GM23248 (cell line): Measurements from ENCODE around the gene KNOP1. TPM values are rescaled to one million over a fixed set of nuclear protein-coding genes. Genes with fewer than 3 reads are reported as not detected.

Experiments
- DNase-seq: peaks from one replicate; pipeline ENCODE4 v3.0.0-alpha.2; 2015
- H2AFZ ChIP-seq: fragments of 200-600 bp; sonication (generic); 2 replicates; pipeline ENCODE4 v1.6.1; 2016; ENCODE audit warnings: antibody characterized with exemption
- H3F3A ChIP-seq: fragments of 200-600 bp; sonication (generic); 2 replicates; pipeline ENCODE4 v1.6.1; 2016; ENCODE audit warnings: mild to moderate bottlenecking, antibody characterized with exemption, mixed run types; ENCODE audit not compliant: insufficient read depth
- H3K27ac ChIP-seq: fragments of 200-600 bp; sonication (generic); 2 replicates; pipeline ENCODE4 v1.5.1; 2016; ENCODE audit warnings: mild to moderate bottlenecking
- H3K27me3 ChIP-seq: fragments of 200-600 bp; sonication (generic); replicated peaks from 2 replicates; pipeline ENCODE4 v1.6.1; 2016; ENCODE audit warnings: mild to moderate bottlenecking; ENCODE audit not compliant: insufficient read depth
- H3K36me3 ChIP-seq: fragments of 200-600 bp; sonication (generic); 2 replicates; pipeline ENCODE4 v1.6.1; 2016; ENCODE audit warnings: low read depth, mild to moderate bottlenecking
- H3K4me1 ChIP-seq: fragments of 200-600 bp; sonication (generic); 2 replicates; pipeline ENCODE4 v1.6.1; 2016; ENCODE audit warnings: mild to moderate bottlenecking; ENCODE audit not compliant: insufficient read depth
- H3K4me2 ChIP-seq: fragments of 200-600 bp; sonication (generic); one replicate; pipeline ENCODE4 v1.6.1; 2016; ENCODE audit warnings: mild to moderate bottlenecking; ENCODE audit not compliant: unreplicated experiment
- H3K4me3 ChIP-seq: fragments of 200-600 bp; sonication (generic); 2 replicates; pipeline ENCODE4 v1.5.1; 2016; ENCODE audit warnings: mild to moderate bottlenecking
- H3K79me2 ChIP-seq: fragments of 200-600 bp; sonication (generic); 2 replicates; pipeline ENCODE4 v1.6.1; 2016; ENCODE audit warnings: mild to moderate bottlenecking; ENCODE audit not compliant: insufficient read depth
- H3K9ac ChIP-seq: fragments of 200-600 bp; sonication (generic); 2 replicates; pipeline ENCODE4 v1.6.1; 2016; ENCODE audit warnings: mild to moderate bottlenecking
- H3K9me2 ChIP-seq: fragments of 200-600 bp; sonication (generic); 2 replicates; pipeline ENCODE4 v1.6.1; 2016; ENCODE audit warnings: mixed run types, mild to moderate bottlenecking, moderate library complexity; ENCODE audit not compliant: insufficient read depth
- H3K9me3 ChIP-seq: fragments of 200-600 bp; sonication (generic); one replicate; pipeline ENCODE4 v1.6.1; 2017; ENCODE audit warnings: low read depth
- H4K20me1 ChIP-seq: fragments of 200-600 bp; sonication (generic); 2 replicates; pipeline ENCODE4 v1.6.0; 2016; ENCODE audit not compliant: insufficient read depth
- EZH2 ChIP-seq: fragments of 200-600 bp; sonication (generic); IDR thresholded peaks from 2 replicates; pipeline ENCODE4 v1.6.1; 2018; ENCODE audit warnings: antibody characterized with exemption, mild to moderate bottlenecking; ENCODE audit not compliant: insufficient read depth, poor library complexity, severe bottlenecking
- EZH2phosphoT487 ChIP-seq: fragments of 200-600 bp; sonication (generic); IDR thresholded peaks from 2 replicates; pipeline ENCODE4 v1.6.1; 2018; ENCODE audit warnings: antibody characterized with exemption, moderate library complexity, mild to moderate bottlenecking, low read depth; ENCODE audit not compliant: insufficient read depth
- WGBS, 2 experiments: methylation state at CpG; one replicate each; pipeline ENCODE4 v1.1.6; 2015 to 2017; ENCODE audit warnings: low lambda C conversion rate in 2 of 2, low coverage in 1 of 2; ENCODE audit errors: missing lambda C conversion rate in 2 of 2; 5-methylcytosine and 5-hydroxymethylcytosine counted together
- in situ Hi-C: fragments of 300-500 bp; cut with MboI; formaldehyde crosslinking; loops from 2 replicates; pipeline ENCODE4 v1.15.0; 2020
- polyA plus RNA-seq: library from polyadenylated mRNA; unstranded; fragments of >200 nt; fragmentation: Nextera tagmentation; extraction: Ambion mirVana; gene quantifications from 2 replicates; pipeline ENCODE4 v1.2.1, GENCODE V29; 2016
- total RNA-seq: library from RNA; depleted of rRNA; stranded (reverse); fragments of >200 nt; shearing (Covaris generic); gene quantifications from 2 replicates; pipeline ENCODE4 v1.2.3, GENCODE V29; 2014

Gene KNOP1
- total and polyA plus RNA-seq, 2 experiments from 2014 or later, result 8.0 to 15.6 TPM

GRCh38 chr16:19664166-19664565, 53.9 kb downstream of the KNOP1 start:
- Histone ChIP-seq H3K9me2 (no peaks in the 10 kb centered on the region), H4K20me1 (no peaks in the 10 kb centered on the region), H3K4me2 (no peak overlapping the region), H3K9me3 (no peaks in the 10 kb centered on the region), H3K27me3 (no peaks in the 10 kb centered on the region), H3K4me3 (no peak overlapping the region), H3K9ac (no peak overlapping the region), H3K27ac (no peak overlapping the region), H2AFZ (no peak overlapping the region), H3K4me1 (no peaks in the 10 kb centered on the region), H3K36me3 (0 out of 2 replicates have a peak, but pooled peaks cover 7% of the 10 kb centered on the region), H3K79me2 (no peaks in the 10 kb centered on the region), H3F3A (no peaks in the 10 kb centered on the region)
- in situ Hi-C loops, result no loop called here
- WGBS, 2 experiments, result 95 to 98% methylated on average over 6 of the region's 6 CpGs
- DNase-seq, result no peak
- TF ChIP-seq EZH2phosphoT487 (no peak), EZH2 (no peak)

- no peak overlapping the region for H3K4me3 ChIP-seq
- no peak for TF ChIP-seq EZH2phosphoT487
- TF ChIP-seq EZH2, result no peak
Observed at GRCh38 chr16:19662351-19662750, 55.7 kb downstream of the KNOP1 start.

GRCh38 chr16:19660432-19660831, 57.6 kb downstream of the KNOP1 start:
- H3K36me3 ChIP-seq, result peaks cover 7% of the 10 kb centered on the region; the same call in 1 of the 2 replicates
- no peaks in the 10 kb centered on the region for H3K27me3 ChIP-seq
- H3K4me1 ChIP-seq, result no peaks in the 10 kb centered on the region
- H3K9me2 ChIP-seq, result no peaks in the 10 kb centered on the region
- WGBS, 2 experiments, result 90 to 91% methylated on average over 1 of the region's 1 CpG
- no peak overlapping the region for H3K4me3 ChIP-seq
- H3K9ac ChIP-seq, result no peak overlapping the region
- no peaks in the 10 kb centered on the region for H3K9me3 ChIP-seq
- TF ChIP-seq EZH2 (no peak), EZH2phosphoT487 (no peak)
- H3F3A ChIP-seq, result no peaks in the 10 kb centered on the region
- H4K20me1 ChIP-seq, result no peaks in the 10 kb centered on the region
- no peak overlapping the region for H3K4me2 ChIP-seq
- H2AFZ ChIP-seq, result no peak overlapping the region
- in situ Hi-C loops, result no loop called here
- DNase-seq, result no peak
- no peak overlapping the region for H3K27ac ChIP-seq
- no peaks in the 10 kb centered on the region for H3K79me2 ChIP-seq

More at GRCh38 chr16:19662351-19662750, 55.7 kb downstream of the KNOP1 start:
- Histone ChIP-seq H3K4me2 (no peak overlapping the region), H3K27ac (no peak overlapping the region), H3K36me3 (0 out of 2 replicates have a peak, but pooled peaks cover 7% of the 10 kb centered on the region), H3K4me1 (no peaks in the 10 kb centered on the region), H3K9me2 (no peaks in the 10 kb centered on the region), H3K9ac (no peak overlapping the region), H3K9me3 (no peaks in the 10 kb centered on the region), H4K20me1 (no peaks in the 10 kb centered on the region), H3F3A (no peaks in the 10 kb centered on the region), H3K79me2 (no peaks in the 10 kb centered on the region), H2AFZ (no peak overlapping the region), H3K27me3 (no peaks in the 10 kb centered on the region)
- in situ Hi-C loops, result no loop called here
- 91 to 92% methylated on average over 7 of the region's 7 CpGs for WGBS, 2 experiments
- no peak for DNase-seq

GRCh38 chr16:19659554-19659953, 58.5 kb downstream of the KNOP1 start:
- Histone ChIP-seq H3K9ac (no peak overlapping the region), H3K9me2 (no peaks in the 10 kb centered on the region), H3K4me2 (no peak overlapping the region), H4K20me1 (no peaks in the 10 kb centered on the region), H3K9me3 (no peaks in the 10 kb centered on the region), H3K27ac (no peak overlapping the region), H3K4me1 (no peaks in the 10 kb centered on the region), H2AFZ (no peak overlapping the region), H3K27me3 (no peaks in the 10 kb centered on the region), H3K79me2 (no peaks in the 10 kb centered on the region), H3K4me3 (no peak overlapping the region), H3K36me3 (peaks cover 7% of the 10 kb centered on the region; the same call in 1 of the 2 replicates), H3F3A (no peaks in the 10 kb centered on the region)
- 68 to 79% methylated on average over 1 of the region's 1 CpG for WGBS, 2 experiments
- no peak for TF ChIP-seq EZH2phosphoT487
- TF ChIP-seq EZH2, result no peak
- DNase-seq, result no peak
- in situ Hi-C loops, result no loop called here

- no peak overlapping the region for H2AFZ ChIP-seq
- no peaks in the 10 kb centered on the region for H3K9me3 ChIP-seq
- no peak overlapping the region for H3K9ac ChIP-seq
- no peak for TF ChIP-seq EZH2
- no peak for TF ChIP-seq EZH2phosphoT487
- no peak overlapping the region for H3K4me3 ChIP-seq
- no peaks in the 10 kb centered on the region for H3K79me2 ChIP-seq
- no peaks in the 10 kb centered on the region for H3K4me1 ChIP-seq
- no peak overlapping the region for H3K27ac ChIP-seq
- WGBS, 2 experiments, result 90 to 95% methylated on average over 4 of the region's 4 CpGs
- no peak for DNase-seq
- no peaks in the 10 kb centered on the region for H4K20me1 ChIP-seq
- in situ Hi-C loops, result no loop called here
- no peaks in the 10 kb centered on the region for H3K9me2 ChIP-seq
- H3K27me3 ChIP-seq, result no peaks in the 10 kb centered on the region
- H3F3A ChIP-seq, result no peaks in the 10 kb centered on the region
- no peak overlapping the region for H3K4me2 ChIP-seq
- H3K36me3 ChIP-seq, result no peaks in the 10 kb centered on the region; the same call in 1 of the 2 replicates
Observed at GRCh38 chr16:19657831-19658230, 60.2 kb downstream of the KNOP1 start.
